Measurements from ENCODE around the gene PIM1. TPM values are rescaled to one million over a fixed set of nuclear protein-coding genes. Genes with fewer than 3 reads are reported as not detected.

Gene PIM1
- total RNA-seq, 1 experiment from 2014 or later, result 6.2 TPM

DNA sequence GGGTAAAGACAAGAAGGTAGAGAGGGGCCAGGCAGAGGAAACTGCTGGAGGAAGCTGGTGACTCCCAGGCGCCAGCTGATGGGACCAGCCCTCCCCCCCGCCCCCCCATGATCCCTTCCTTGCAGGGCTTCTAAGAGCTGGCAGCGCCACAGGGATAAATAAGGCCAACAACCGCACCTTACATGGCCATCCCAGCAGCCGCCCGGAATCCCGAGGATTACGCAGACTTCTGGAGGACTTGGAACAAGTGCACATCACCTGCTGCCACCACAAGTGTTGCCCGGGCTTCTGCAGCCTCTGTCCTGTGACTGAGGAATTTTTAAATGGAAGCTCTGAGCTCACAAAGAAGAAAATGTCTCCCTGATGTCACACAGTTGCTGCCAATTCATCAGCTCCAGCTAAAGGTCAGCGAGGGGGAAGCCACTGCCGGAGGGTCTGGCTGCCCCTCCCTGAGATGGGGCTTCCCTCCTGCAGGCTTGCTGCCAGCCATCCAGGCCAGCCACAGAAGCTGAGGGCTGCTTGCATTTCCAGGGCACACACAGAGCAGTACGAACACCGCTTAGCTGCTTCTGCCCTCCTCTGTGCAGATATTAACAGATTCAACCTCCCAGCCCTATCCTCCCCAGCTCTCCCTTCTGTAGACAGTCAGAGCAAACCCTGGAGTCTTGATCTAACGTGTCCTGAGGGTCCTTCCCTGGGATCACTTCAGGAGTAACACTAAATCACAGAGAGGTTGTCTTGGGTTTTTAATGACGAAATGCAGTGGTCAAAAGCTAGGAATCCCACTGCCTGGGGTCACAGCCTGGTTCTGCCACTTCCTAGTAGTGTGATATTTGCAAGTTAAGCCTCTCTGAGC is 38.6 kb upstream of the PIM1 start:
- TF ChIP-seq, protein P1, sequence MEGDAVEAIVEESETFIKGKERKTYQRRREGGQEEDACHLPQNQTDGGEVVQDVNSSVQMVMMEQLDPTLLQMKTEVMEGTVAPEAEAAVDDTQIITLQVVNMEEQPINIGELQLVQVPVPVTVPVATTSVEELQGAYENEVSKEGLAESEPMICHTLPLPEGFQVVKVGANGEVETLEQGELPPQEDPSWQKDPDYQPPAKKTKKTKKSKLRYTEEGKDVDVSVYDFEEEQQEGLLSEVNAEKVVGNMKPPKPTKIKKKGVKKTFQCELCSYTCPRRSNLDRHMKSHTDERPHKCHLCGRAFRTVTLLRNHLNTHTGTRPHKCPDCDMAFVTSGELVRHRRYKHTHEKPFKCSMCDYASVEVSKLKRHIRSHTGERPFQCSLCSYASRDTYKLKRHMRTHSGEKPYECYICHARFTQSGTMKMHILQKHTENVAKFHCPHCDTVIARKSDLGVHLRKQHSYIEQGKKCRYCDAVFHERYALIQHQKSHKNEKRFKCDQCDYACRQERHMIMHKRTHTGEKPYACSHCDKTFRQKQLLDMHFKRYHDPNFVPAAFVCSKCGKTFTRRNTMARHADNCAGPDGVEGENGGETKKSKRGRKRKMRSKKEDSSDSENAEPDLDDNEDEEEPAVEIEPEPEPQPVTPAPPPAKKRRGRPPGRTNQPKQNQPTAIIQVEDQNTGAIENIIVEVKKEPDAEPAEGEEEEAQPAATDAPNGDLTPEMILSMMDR (IDR thresholded peaks at IDR 0.05; ENCODE audit: unreplicated experiment), result no peak
- intact Hi-C loops (cut with micrococcal nuclease), result no loop called here
- ChIA-PET CTCF (interaction anchor here (0.5 to 2.5 kb wide), 11 partner anchors 13 to 113 kb away, joined by 3 to 16 read pairs (median 5); no protein-coding TSS in a partner anchor), POLR2A (interaction anchor here (0.7 to 2.4 kb wide), 9 partner anchors 28 to 256 kb away, joined by 3 to 15 read pairs (median 5); partner anchors contain the start of gene PPIL1)
- no peaks in the 10 kb centered on the region for H3K36me3 Mint-ChIP-seq (ENCODE audit: insufficient read depth, unreplicated experiment)
- peak; percentile 68 for DNase-seq (ENCODE audit: unreplicated experiment)
- H3K27me3 Mint-ChIP-seq (ENCODE audit: insufficient read depth, unreplicated experiment), result no peaks in the 10 kb centered on the region
- no peaks in the 10 kb centered on the region for H3K9me3 Mint-ChIP-seq (ENCODE audit: unreplicated experiment)
- peaks cover 49% of the 10 kb centered on the region for H3K4me1 Mint-ChIP-seq (ENCODE audit: insufficient read depth, unreplicated experiment)
- no peak overlapping the region for H3K4me3 Mint-ChIP-seq (ENCODE audit: unreplicated experiment)
- BruUV-seq (replicated peaks), result no TSS peak
- peak overlapping the region; percentile 33 for H3K27ac Mint-ChIP-seq (ENCODE audit: low read depth, unreplicated experiment)

DNA sequence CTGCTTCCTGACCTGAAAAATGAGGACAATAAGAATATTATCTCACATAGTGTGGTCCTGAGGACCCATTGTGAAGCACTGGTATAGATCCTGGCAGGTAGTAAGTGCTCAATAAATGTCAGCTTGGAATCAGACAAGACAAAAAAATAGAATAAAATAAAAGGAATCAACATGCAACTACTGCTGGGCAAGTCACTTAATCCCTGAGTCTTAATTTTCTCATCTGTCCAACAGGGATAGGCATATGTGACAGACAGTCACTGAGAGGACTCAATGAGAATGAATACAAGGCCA is 38.0 kb upstream of the PIM1 start:
- H3K36me3 Mint-ChIP-seq (ENCODE audit: insufficient read depth, unreplicated experiment), result no peaks in the 10 kb centered on the region
- H3K9me3 Mint-ChIP-seq (ENCODE audit: unreplicated experiment), result no peaks in the 10 kb centered on the region
- H3K4me3 Mint-ChIP-seq (ENCODE audit: unreplicated experiment), result no peak overlapping the region
- peaks cover 48% of the 10 kb centered on the region for H3K4me1 Mint-ChIP-seq (ENCODE audit: insufficient read depth, unreplicated experiment)
- H3K27ac Mint-ChIP-seq (ENCODE audit: low read depth, unreplicated experiment), result no peak overlapping the region
- ChIA-PET CTCF (interaction anchor here (0.5 to 2.5 kb wide), 3 partner anchors 32 to 114 kb away, joined by 5 to 16 read pairs (median 6); no protein-coding TSS in a partner anchor), POLR2A (interaction anchor here (0.7 to 2.4 kb wide), 5 partner anchors 29 to 257 kb away, joined by 3 to 15 read pairs (median 7); partner anchors contain the start of gene PPIL1)
- H3K27me3 Mint-ChIP-seq (ENCODE audit: insufficient read depth, unreplicated experiment), result no peaks in the 10 kb centered on the region
- TF ChIP-seq, protein P1 (IDR thresholded peaks at IDR 0.05; ENCODE audit: unreplicated experiment), result no peak
- intact Hi-C loops (cut with micrococcal nuclease), result no loop called here
- no peak for DNase-seq (ENCODE audit: unreplicated experiment)
- no TSS peak for BruUV-seq (replicated peaks)

DNA sequence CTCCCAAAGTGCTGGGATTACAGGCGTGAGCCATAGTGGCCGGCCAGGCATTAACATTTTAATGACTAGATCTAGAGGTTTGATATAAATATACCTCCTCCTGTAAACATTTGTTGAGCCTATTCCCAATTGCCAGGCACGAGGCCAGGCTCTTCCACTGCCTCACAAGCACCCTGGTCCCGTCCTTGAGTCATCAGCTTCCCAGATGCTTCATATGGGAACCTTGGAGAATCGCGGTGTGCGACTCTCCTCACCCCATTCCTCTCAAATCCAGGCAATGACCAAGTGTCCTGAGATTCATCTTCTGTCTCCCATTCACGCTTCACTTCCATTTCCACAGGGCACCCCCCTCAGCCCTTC is 35.9 kb upstream of the PIM1 start:
- TSS peak; percentile 85 for BruUV-seq (replicated peaks)
- ChIA-PET CTCF (interaction anchor here (0.6 to 4.0 kb wide), 8 partner anchors 27 to 116 kb away, joined by 3 to 16 read pairs (median 4); no protein-coding TSS in a partner anchor), POLR2A (interaction anchor here (0.5 to 3.2 kb wide), 11 partner anchors 10 to 77 kb away, joined by 3 to 24 read pairs (median 6); partner anchors contain the start of gene PIM1)
- Mint-ChIP-seq H3K4me3 (ENCODE audit: unreplicated experiment) (peak overlapping the region; percentile 44), H3K27me3 (ENCODE audit: insufficient read depth, unreplicated experiment) (no peaks in the 10 kb centered on the region), H3K36me3 (ENCODE audit: insufficient read depth, unreplicated experiment) (no peaks in the 10 kb centered on the region), H3K27ac (ENCODE audit: low read depth, unreplicated experiment) (peak overlapping the region; percentile 99), H3K9me3 (ENCODE audit: unreplicated experiment) (no peaks in the 10 kb centered on the region), H3K4me1 (ENCODE audit: insufficient read depth, unreplicated experiment) (peaks cover 46% of the 10 kb centered on the region)
- intact Hi-C loops (cut with micrococcal nuclease), result loop anchor here (1.0 kb wide), 1 partner anchor 35 kb away; no protein-coding TSS in a partner anchor
- DNase-seq (ENCODE audit: unreplicated experiment), result peak; percentile 91
- TF ChIP-seq, protein P1 (IDR thresholded peaks at IDR 0.05; ENCODE audit: unreplicated experiment), result no peak

All from MCF 10A (cell line).